GM18861 (cell line): ENCODE results near the gene MZT2B.
"Not testable (repeated sequence)": the region's sequence is repeated elsewhere in the genome, so short reads cannot be mapped to it uniquely, and the experiment has no call there.

Source experiments
- ATAC-seq: cut with Tn5 transposase; IDR thresholded peaks from one replicate; pipeline ENCODE4 v1.9.1; 2021; ENCODE audit not compliant: unreplicated experiment

Gene MZT2B

GRCh38 chr2:130202518-130202917 lies 20.5 kb downstream of the MZT2B start:
- not testable (repeated sequence) for ATAC-seq

- not testable (repeated sequence) for ATAC-seq
Observed at GRCh38 chr2:130203150-130203549, 21.1 kb downstream of the MZT2B start.

- ATAC-seq: not testable (repeated sequence)
Observed at GRCh38 chr2:130207051-130207450, 25.0 kb downstream of the MZT2B start.

- ATAC-seq: not testable (repeated sequence)
Observed at GRCh38 chr2:130219147-130219546, 37.1 kb downstream of the MZT2B start.

- not testable (repeated sequence) for ATAC-seq
Observed at GRCh38 chr2:130220505-130220904, 38.4 kb downstream of the MZT2B start.

GRCh38 chr2:130222523-130222922 lies 40.5 kb downstream of the MZT2B start:
- not testable (repeated sequence) for ATAC-seq

GRCh38 chr2:130228005-130228404 lies 45.9 kb downstream of the MZT2B start:
- not testable (repeated sequence) for ATAC-seq

- ATAC-seq: not testable (repeated sequence)
Observed at GRCh38 chr2:130228467-130229160, 46.6 kb downstream of the MZT2B start.

- ATAC-seq: not testable (repeated sequence)
Observed at GRCh38 chr2:130229161-130229510, 47.1 kb downstream of the MZT2B start.

- not testable (repeated sequence) for ATAC-seq
Observed at GRCh38 chr2:130230376-130230775, 48.3 kb downstream of the MZT2B start.

- ATAC-seq: not testable (repeated sequence)
Observed at GRCh38 chr2:130230907-130231306, 48.8 kb downstream of the MZT2B start.

- no peak for ATAC-seq
Observed at GRCh38 chr2:130231656-130232055, 49.6 kb downstream of the MZT2B start.

GRCh38 chr2:130233066-130233465 lies 51.0 kb downstream of the MZT2B start:
- ATAC-seq: not testable (repeated sequence)

GRCh38 chr2:130239581-130239980 lies 57.5 kb downstream of the MZT2B start:
- ATAC-seq: not testable (repeated sequence)
